Caco-2 (cell line): ENCODE measurements around the gene VSX1. TPM values are rescaled to one million over a fixed set of nuclear protein-coding genes. Genes with fewer than 3 reads are reported as not detected.

Experiments used
- BruUV-seq: library from RNA; stranded (reverse); fragments of 400-500 nt; replicated peaks from 2 replicates; lab custom pipeline; 2021; lab: Mats Ljungman, UMichigan
- CTCF ChIA-PET: fragments of 300-600 bp; sonication (Branson Sonifier 250); formaldehyde crosslinking; loops from one replicate; lab custom pipeline; 2022; ENCODE audit warnings: antibody characterized with exemption; lab: Charles Lee
- POLR2A ChIA-PET: fragments of 300-600 bp; sonication (Branson Sonifier 250); formaldehyde crosslinking; loops from one replicate; lab custom pipeline; 2022; ENCODE audit warnings: antibody characterized with exemption; lab: Charles Lee
- DNase-seq, 2 experiments: peaks; one replicate each; pipeline versions ENCODE4 v3.0.0 to v3.0.0-alpha.2; 2020 to 2022
- H3K27me3 ChIP-seq: replicated peaks from 2 replicates; pipeline ENCODE4 v1.6.0; 2011; ENCODE audit warnings: low read length; ENCODE audit not compliant: control insufficient read depth, insufficient read depth
- H3K36me3 ChIP-seq: 2 replicates; pipeline ENCODE4 v1.5.1; 2011; ENCODE audit warnings: low read length; ENCODE audit not compliant: control insufficient read depth, insufficient read depth
- H3K4me1 ChIP-seq: fragments of 250-450 bp; sonication (Bioruptor Pico); 2 replicates; pipeline ENCODE4 v1.5.1; 2020; ENCODE audit warnings: mild to moderate bottlenecking
- H3K4me3 ChIP-seq: 2 replicates; pipeline ENCODE4 v1.5.1; 2011; ENCODE audit warnings: low read depth, mild to moderate bottlenecking, control low read depth, low read length
- H3K9me3 ChIP-seq: fragments of 250-450 bp; sonication (Bioruptor Pico); 2 replicates; pipeline ENCODE4 v1.5.1; 2020; ENCODE audit warnings: mild to moderate bottlenecking, moderate library complexity
- H3K27ac Mint-ChIP-seq: one replicate; pipeline ENCODE4 v1.8.0; 2022; ENCODE audit warnings: mixed read lengths; ENCODE audit not compliant: unreplicated experiment
- H3K27me3 Mint-ChIP-seq: one replicate; pipeline ENCODE4 v1.8.0; 2022; ENCODE audit warnings: mixed read lengths; ENCODE audit not compliant: insufficient read depth, unreplicated experiment
- H3K36me3 Mint-ChIP-seq: one replicate; pipeline ENCODE4 v1.8.0; 2022; ENCODE audit warnings: mild to moderate bottlenecking, mixed read lengths; ENCODE audit not compliant: insufficient read depth, unreplicated experiment
- H3K4me1 Mint-ChIP-seq: one replicate; pipeline ENCODE4 v1.8.0; 2022; ENCODE audit warnings: low read depth, mixed read lengths; ENCODE audit not compliant: unreplicated experiment
- H3K4me3 Mint-ChIP-seq: one replicate; pipeline ENCODE4 v1.8.0; 2022; ENCODE audit warnings: mild to moderate bottlenecking, moderate library complexity, mixed read lengths; ENCODE audit not compliant: unreplicated experiment
- H3K9me3 Mint-ChIP-seq: one replicate; pipeline ENCODE4 v1.8.0; 2022; ENCODE audit warnings: mixed read lengths; ENCODE audit not compliant: unreplicated experiment
- intact Hi-C: fragments of 100-400 bp; cut with micrococcal nuclease; formaldehyde crosslinking; loops from one replicate; pipeline ENCODE4 v1.10.0; 2022; ENCODE audit not compliant: unreplicated experiment
- total RNA-seq: library from RNA; stranded (reverse); gene quantifications from 2 replicates; pipeline ENCODE4 v1.2.3, GENCODE V29; 2022
- TF ChIP-seq, protein P1 (sequence below), 2 experiments: fragments of 200-600 bp in 1 of 2; IDR thresholded peaks; 1 replicate in 1 of 2; 2 replicates in 1 of 2; pipeline versions ENCODE4 v1.5.1 to v1.8.0; 2011 to 2022; ENCODE audit warnings: antibody characterized with exemption in 1 of 2, control low read depth in 1 of 2, inconsistent platforms in 1 of 2, low read depth in 1 of 2, low read length in 1 of 2, mild to moderate bottlenecking in 1 of 2, moderate library complexity in 1 of 2; ENCODE audit not compliant: insufficient read depth in 1 of 2, severe bottlenecking in 1 of 2, unreplicated experiment in 1 of 2

VSX1 gene
- total RNA-seq, 1 experiment from 2014 or later = not detected

- H3K27me3 Mint-ChIP-seq = no peaks in the 10 kb centered on the region
- intact Hi-C loops = no loop called here
- CTCF ChIA-PET = no interaction called here
- H3K4me3 ChIP-seq = no peak overlapping the region
- no peak overlapping the region for H3K27ac Mint-ChIP-seq
- peaks cover 8% of the 10 kb centered on the region; the same call in 1 of the 2 replicates for H3K9me3 ChIP-seq
- BruUV-seq = no TSS peak
- POLR2A ChIA-PET = no interaction called here
- no peaks in the 10 kb centered on the region for H3K27me3 ChIP-seq
- no peak for DNase-seq
- no peaks in the 10 kb centered on the region for H3K9me3 Mint-ChIP-seq
- H3K36me3 Mint-ChIP-seq = no peaks in the 10 kb centered on the region
- no peaks in the 10 kb centered on the region for H3K4me1 Mint-ChIP-seq
- no peak overlapping the region for H3K4me3 Mint-ChIP-seq
- TF ChIP-seq, protein P1, sequence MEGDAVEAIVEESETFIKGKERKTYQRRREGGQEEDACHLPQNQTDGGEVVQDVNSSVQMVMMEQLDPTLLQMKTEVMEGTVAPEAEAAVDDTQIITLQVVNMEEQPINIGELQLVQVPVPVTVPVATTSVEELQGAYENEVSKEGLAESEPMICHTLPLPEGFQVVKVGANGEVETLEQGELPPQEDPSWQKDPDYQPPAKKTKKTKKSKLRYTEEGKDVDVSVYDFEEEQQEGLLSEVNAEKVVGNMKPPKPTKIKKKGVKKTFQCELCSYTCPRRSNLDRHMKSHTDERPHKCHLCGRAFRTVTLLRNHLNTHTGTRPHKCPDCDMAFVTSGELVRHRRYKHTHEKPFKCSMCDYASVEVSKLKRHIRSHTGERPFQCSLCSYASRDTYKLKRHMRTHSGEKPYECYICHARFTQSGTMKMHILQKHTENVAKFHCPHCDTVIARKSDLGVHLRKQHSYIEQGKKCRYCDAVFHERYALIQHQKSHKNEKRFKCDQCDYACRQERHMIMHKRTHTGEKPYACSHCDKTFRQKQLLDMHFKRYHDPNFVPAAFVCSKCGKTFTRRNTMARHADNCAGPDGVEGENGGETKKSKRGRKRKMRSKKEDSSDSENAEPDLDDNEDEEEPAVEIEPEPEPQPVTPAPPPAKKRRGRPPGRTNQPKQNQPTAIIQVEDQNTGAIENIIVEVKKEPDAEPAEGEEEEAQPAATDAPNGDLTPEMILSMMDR (IDR thresholded peaks at IDR 0.05; ENCODE audit: insufficient read depth in 1 of 2, low read depth in 1 of 2, low read length in 1 of 2, severe bottlenecking in 1 of 2, unreplicated experiment in 1 of 2) = no peak
- no peaks in the 10 kb centered on the region for H3K4me1 ChIP-seq
- H3K36me3 ChIP-seq = no peaks in the 10 kb centered on the region
Observed at GRCh38 chr20:25079171-25079570, 2.8 kb downstream of the VSX1 start.

- H3K9me3 ChIP-seq = peaks cover 3% of the 10 kb centered on the region; the same call in 1 of the 2 replicates
- intact Hi-C loops = no loop called here
- Mint-ChIP-seq H3K27ac (no peak overlapping the region), H3K36me3 (no peaks in the 10 kb centered on the region), H3K9me3 (no peaks in the 10 kb centered on the region), H3K4me3 (no peak overlapping the region), H3K27me3 (no peaks in the 10 kb centered on the region), H3K4me1 (no peaks in the 10 kb centered on the region)
- no peaks in the 10 kb centered on the region for H3K36me3 ChIP-seq
- no peaks in the 10 kb centered on the region for H3K27me3 ChIP-seq
- TF ChIP-seq, protein P1 (IDR thresholded peaks at IDR 0.05; ENCODE audit: insufficient read depth in 1 of 2, low read depth in 1 of 2, low read length in 1 of 2, severe bottlenecking in 1 of 2, unreplicated experiment in 1 of 2) = no peak
- POLR2A ChIA-PET = no interaction called here
- H3K4me3 ChIP-seq = no peak overlapping the region
- H3K4me1 ChIP-seq = no peaks in the 10 kb centered on the region
- DNase-seq = no peak
- CTCF ChIA-PET = no interaction called here
- BruUV-seq = no TSS peak
Observed at GRCh38 chr20:25078662-25079061, 3.3 kb downstream of the VSX1 start.

- TF ChIP-seq, protein P1 (IDR thresholded peaks at IDR 0.05; ENCODE audit: insufficient read depth in 1 of 2, low read depth in 1 of 2, low read length in 1 of 2, severe bottlenecking in 1 of 2, unreplicated experiment in 1 of 2) = no peak
- Mint-ChIP-seq H3K27me3 (no peaks in the 10 kb centered on the region), H3K27ac (no peak overlapping the region), H3K4me3 (no peak overlapping the region), H3K4me1 (no peaks in the 10 kb centered on the region), H3K9me3 (no peaks in the 10 kb centered on the region), H3K36me3 (no peaks in the 10 kb centered on the region)
- no peak for DNase-seq
- intact Hi-C loops = no loop called here
- no TSS peak for BruUV-seq
- H3K27me3 ChIP-seq = no peaks in the 10 kb centered on the region
- H3K9me3 ChIP-seq = 0 out of 2 replicates have a peak, but pooled peaks cover 2% of the 10 kb centered on the region
- no peaks in the 10 kb centered on the region for H3K36me3 ChIP-seq
- ChIA-PET POLR2A (no interaction called here), CTCF (no interaction called here)
- H3K4me3 ChIP-seq = no peak overlapping the region
- no peaks in the 10 kb centered on the region for H3K4me1 ChIP-seq
Observed at GRCh38 chr20:25077610-25078169, 4.3 kb downstream of the VSX1 start.
